HG02763 (cell line): ENCODE data around the gene ZNF420.

Source experiments
- ATAC-seq: cut with Tn5 transposase; IDR thresholded peaks from one replicate; pipeline ENCODE4 v1.9.1; 2021; ENCODE audit warnings: mild to moderate bottlenecking, moderate library complexity; ENCODE audit not compliant: unreplicated experiment

ZNF420 gene

DNA sequence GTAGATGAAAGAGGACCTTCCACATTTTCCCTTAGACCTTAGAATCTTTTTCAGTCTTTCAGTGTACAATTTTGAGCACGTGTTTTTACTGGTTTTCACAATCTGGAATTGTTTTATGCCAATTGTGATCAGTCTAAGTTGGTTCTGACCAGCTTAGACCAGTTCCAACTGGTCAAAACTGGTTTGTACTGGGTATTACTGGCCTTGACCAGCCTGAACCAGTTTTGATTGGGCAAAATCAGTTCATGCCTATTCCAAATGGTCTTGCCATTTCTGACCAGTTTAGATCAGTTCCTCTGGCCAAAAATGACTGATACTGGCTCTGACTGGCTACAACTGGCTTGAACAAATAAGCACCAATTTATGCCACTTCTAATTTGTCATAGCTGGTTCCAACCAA, 57.9 kb downstream of the ZNF420 start:
- no peak for ATAC-seq

- no peak for ATAC-seq
These were observed 70.0 kb downstream of the ZNF420 start for GRCh38 chr19:37148214-37148613.

GRCh38 chr19:37160153-37160552, 81.9 kb downstream of the ZNF420 start:
- no peak for ATAC-seq

- ATAC-seq = no peak
These were observed 87.4 kb downstream of the ZNF420 start for GRCh38 chr19:37165635-37166034.

DNA sequence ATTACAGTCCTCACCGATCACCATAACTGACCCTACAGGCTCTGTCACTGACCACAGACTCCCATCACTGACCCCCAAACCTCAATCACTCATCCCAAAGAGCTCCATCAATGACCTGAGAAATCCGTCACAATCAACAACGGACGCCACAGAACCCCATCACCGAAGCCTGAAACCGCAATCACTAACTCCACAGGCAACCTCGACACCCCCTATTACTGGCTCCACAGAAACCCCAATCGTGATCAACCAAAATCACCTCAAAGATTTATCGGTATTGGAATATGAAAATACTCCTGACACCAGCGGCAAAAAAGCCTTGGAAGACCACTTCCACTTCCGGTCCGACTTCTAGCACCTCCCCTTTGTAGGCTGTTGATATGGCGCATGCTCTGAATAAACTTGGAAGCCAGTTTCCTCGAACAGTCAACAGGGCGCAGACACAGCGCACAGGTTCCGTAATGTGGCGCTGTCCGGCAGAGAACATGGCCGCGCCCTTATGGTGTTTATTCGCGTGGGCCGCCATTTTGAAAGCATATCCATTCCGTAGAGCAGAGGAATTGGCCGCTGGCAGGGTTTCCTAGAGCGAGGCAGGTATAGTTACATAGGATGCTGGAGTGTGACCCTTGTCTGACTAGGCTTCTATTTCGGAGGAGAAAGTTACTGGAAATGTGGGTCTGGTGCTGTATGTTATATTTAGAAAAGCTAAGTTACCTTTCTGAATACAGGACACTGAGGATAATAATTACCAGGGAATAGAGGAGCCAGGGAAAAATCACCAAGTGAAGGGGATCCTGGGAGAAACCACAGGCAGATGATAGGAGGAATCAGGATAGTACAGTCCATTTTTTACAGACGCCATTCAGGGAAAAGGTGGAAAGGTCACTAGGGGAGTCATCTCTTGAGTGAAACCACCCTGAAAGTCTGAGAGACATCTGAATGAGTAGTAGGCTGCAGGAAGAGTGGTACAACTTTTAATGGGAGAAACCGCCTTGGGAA, 94.4 kb downstream of the ZNF420 start, which contains the start of gene ZNF585A:
Gene ZNF585A (minus strand): TSS at position 328 of the 999 bp plus-strand sequence. CDS start 2,785 bp downstream, outside the sequence.
- peak; percentile 95 for ATAC-seq
